Keratinocyte (primary cell): ENCODE measurements around the gene LMNA.

ENCODE experiments used
- CTCF ChIP-seq, 3 experiments: IDR thresholded peaks in 1 of 3; conservative IDR thresholded peaks in 1 of 3; optimal IDR thresholded peaks in 1 of 3; 2 replicates in 2 of 3; 3 replicates in 1 of 3; pipeline versions ENCODE3 to v1.5.1; 2011; ENCODE audit warnings: low read length in 3 of 3, mild to moderate bottlenecking in 3 of 3, moderate library complexity in 2 of 3, control low read depth in 1 of 3, inconsistent platforms in 1 of 3; ENCODE audit not compliant: insufficient read depth in 2 of 3; ENCODE audit errors: extremely low read depth in 1 of 3
- EZH2 ChIP-seq: IDR thresholded peaks from one replicate; pipeline ENCODE4 v1.6.1; 2012; ENCODE audit warnings: inconsistent platforms, mild to moderate bottlenecking, low read length, moderate library complexity

GRCh38 chr1:156136970-156137483 is 22.5 kb downstream of the LMNA start:
- no peak for TF ChIP-seq CTCF (optimal IDR thresholded peaks at IDR 0.05 in 1 of 3, IDR thresholded peaks at IDR 0.05 in 1 of 3, conservative IDR thresholded peaks at IDR 0.05 in 1 of 3; ENCODE audit: extremely low read depth in 1 of 3, insufficient read depth in 2 of 3, low read length in 3 of 3)
- TF ChIP-seq EZH2 = no peak
